Naive thymus-derived CD4-positive, alpha-beta T cell (primary cell): ENCODE data around the gene RBMS1. TPM values are rescaled to one million over a fixed set of nuclear protein-coding genes. Genes with fewer than 3 reads are reported as not detected.
A peak's percentile ranks its signal among the peaks of the same experiment; 100 is the strongest.

Experiments
- ATAC-seq: fragments of 150-1000 bp; cut with Tn5 transposase; 2 replicates; pipeline ENCODE4 v1.10.0; 2021; ENCODE audit warnings: mild to moderate bottlenecking, moderate library complexity
- CTCF ChIA-PET: fragments of 350-600 bp; sonication (Branson Sonifier 250); formaldehyde crosslinking; loops from one replicate; lab custom pipeline; 2021; ENCODE audit warnings: antibody characterized with exemption; lab: Charles Lee
- POLR2A ChIA-PET: fragments of 350-600 bp; sonication (Branson Sonifier 250); formaldehyde crosslinking; loops from one replicate; lab custom pipeline; 2021; ENCODE audit warnings: antibody characterized with exemption, inconsistent platforms; lab: Charles Lee
- DNase-seq, 9 donors: peaks; one replicate each; pipeline versions ENCODE4 v3.0.0 to v3.0.0-alpha.2; 2020 to 2022; ENCODE audit warnings: mixed read lengths in 1 of 9
- H3K27ac ChIP-seq: one replicate; pipeline ENCODE4 v1.7.0; 2013; ENCODE audit warnings: mild to moderate bottlenecking, low read depth, low read length, moderate library complexity
- H3K27me3 ChIP-seq, 2 donors: one replicate each; pipeline ENCODE4 v1.7.0; 2013; ENCODE audit warnings: low read length in 2 of 2, mild to moderate bottlenecking in 2 of 2, moderate library complexity in 2 of 2; ENCODE audit not compliant: control insufficient read depth in 2 of 2, insufficient read depth in 2 of 2
- H3K36me3 ChIP-seq, 3 experiments: 1 replicate in 2 of 3; 2 replicates in 1 of 3; pipeline ENCODE4 v1.7.0; 2013; ENCODE audit warnings: low read length in 3 of 3, mild to moderate bottlenecking in 3 of 3, moderate library complexity in 1 of 3; ENCODE audit not compliant: insufficient read depth in 3 of 3, control insufficient read depth in 2 of 3
- H3K4me1 ChIP-seq, 2 donors: one replicate each; pipeline ENCODE4 v1.7.0; 2013; ENCODE audit warnings: low read length in 2 of 2, mild to moderate bottlenecking in 2 of 2, moderate library complexity in 1 of 2; ENCODE audit not compliant: control insufficient read depth in 2 of 2, insufficient read depth in 2 of 2
- H3K4me3 ChIP-seq: 2 replicates; pipeline ENCODE4 v1.7.0; 2013; ENCODE audit warnings: mild to moderate bottlenecking, low read length
- H3K9me3 ChIP-seq, 3 experiments: 1 replicate in 2 of 3; 2 replicates in 1 of 3; pipeline ENCODE4 v1.7.0; 2013; ENCODE audit warnings: low read length in 3 of 3; ENCODE audit not compliant: control insufficient read depth in 2 of 3
- H3K27ac Mint-ChIP-seq, 9 donors: one replicate each; pipeline ENCODE4 v1.8.0; 2020 to 2022; ENCODE audit warnings: mixed read lengths in 9 of 9, mild to moderate bottlenecking in 8 of 9, moderate library complexity in 5 of 9, inconsistent platforms in 2 of 9
- H3K27me3 Mint-ChIP-seq, 5 donors: one replicate each; pipeline ENCODE4 v1.8.0; 2021 to 2022; ENCODE audit warnings: mixed read lengths in 5 of 5, mild to moderate bottlenecking in 1 of 5
- H3K36me3 Mint-ChIP-seq, 5 donors: one replicate each; pipeline ENCODE4 v1.8.0; 2020 to 2022; ENCODE audit warnings: mixed read lengths in 5 of 5, mild to moderate bottlenecking in 3 of 5, inconsistent platforms in 1 of 5
- H3K4me1 Mint-ChIP-seq, 7 donors: one replicate each; pipeline ENCODE4 v1.8.0; 2020 to 2022; ENCODE audit warnings: mixed read lengths in 7 of 7, mild to moderate bottlenecking in 3 of 7, inconsistent platforms in 1 of 7
- H3K4me3 Mint-ChIP-seq, 10 donors: one replicate each; pipeline ENCODE4 v1.8.0; 2020 to 2022; ENCODE audit warnings: mild to moderate bottlenecking in 10 of 10, mixed read lengths in 10 of 10, moderate library complexity in 6 of 10, inconsistent platforms in 2 of 10
- H3K9me3 Mint-ChIP-seq, 11 donors: one replicate each; pipeline ENCODE4 v1.8.0; 2020 to 2022; ENCODE audit warnings: mixed read lengths in 11 of 11, mild to moderate bottlenecking in 4 of 11, inconsistent platforms in 1 of 11, moderate library complexity in 1 of 11
- intact Hi-C, 2 donors: fragments of 100-400 bp; cut with micrococcal nuclease; formaldehyde crosslinking; loops; one replicate each; pipeline ENCODE4 v1.15.1; 2023
- polyA plus RNA-seq, 2 donors: library from polyadenylated mRNA; unstranded; fragments of 300-500 nt; fragmentation: Illumina TruSeq; gene quantifications; one replicate each; pipeline ENCODE4 v1.2.3, GENCODE V29; 2021
- total RNA-seq, 6 experiments: library from RNA in 5 of 6; stranded (reverse) in 5 of 6; gene quantifications; 1 replicate in 5 of 6; 2 replicates in 1 of 6; pipeline ENCODE4 v1.2.3 and lab custom pipeline; 2021 to 2026

The RBMS1 gene
- total and polyA plus RNA-seq, 7 experiments from 2014 or later: 74.4 to 137 (median 119) TPM

GRCh38 chr2:160328811-160329527 lies 164.6 kb downstream of the RBMS1 start:
- peaks cover 28 to 65% of the 10 kb centered on the region in 2 donors for H3K4me1 ChIP-seq
- no peaks in the 10 kb centered on the region for H3K9me3 ChIP-seq
- Mint-ChIP-seq H3K9me3 (peaks cover 0 to 1% (median 0%) of the 10 kb centered on the region in 11 donors), H3K4me3 (peak overlapping the region in 9 of 10 donors; percentile 11 to 67 (median 53)), H3K27ac (peak overlapping the region in 7 of 9 donors; percentile 9 to 77 (median 44)), H3K4me1 (peaks cover 67 to 100% (median 97%) of the 10 kb centered on the region in 7 donors), H3K36me3 (peaks cover 0 to 18% (median 0%) of the 10 kb centered on the region in 5 donors), H3K27me3 (no peaks in the 10 kb centered on the region)
- ChIA-PET POLR2A (interaction anchor here (1.1 kb wide), 1 partner anchor 11 kb away, joined by 3 read pairs; no protein-coding TSS in a partner anchor), CTCF (no interaction called here)
- H3K4me3 ChIP-seq: no peak overlapping the region
- no peak overlapping the region for H3K27ac ChIP-seq
- no peaks in the 10 kb centered on the region for H3K36me3 ChIP-seq
- no peaks in the 10 kb centered on the region for H3K27me3 ChIP-seq
- no peak for DNase-seq
- ATAC-seq: no peak
- intact Hi-C loops: no loop called here

- Histone ChIP-seq H3K4me1 (peaks cover 20 to 76% of the 10 kb centered on the region in 2 donors), H3K27me3 (no peaks in the 10 kb centered on the region), H3K4me3 (no peak overlapping the region), H3K27ac (no peak overlapping the region), H3K36me3 (no peaks in the 10 kb centered on the region), H3K9me3 (no peaks in the 10 kb centered on the region)
- Mint-ChIP-seq H3K36me3 (peaks cover 0 to 18% (median 1%) of the 10 kb centered on the region in 5 donors), H3K4me1 (peaks cover 68 to 100% (median 98%) of the 10 kb centered on the region in 7 donors), H3K4me3 (peak overlapping the region in 5 of 10 donors; percentile 2 to 33 (median 15)), H3K27ac (peak overlapping the region in 8 of 9 donors; percentile 2 to 65 (median 39)), H3K9me3 (peaks cover 0 to 1% (median 0%) of the 10 kb centered on the region in 11 donors), H3K27me3 (no peaks in the 10 kb centered on the region)
- intact Hi-C loops: no loop called here
- no peak for DNase-seq
- CTCF ChIA-PET: no interaction called here
- ATAC-seq: no peak
- POLR2A ChIA-PET: no interaction called here
Observed at GRCh38 chr2:160326786-160327185, 166.8 kb downstream of the RBMS1 start.

- ChIA-PET POLR2A (no interaction called here), CTCF (interaction anchor here (0.8 to 5.2 kb wide), 5 partner anchors 12 to 669 kb away, joined by 3 to 32 read pairs (median 4); no protein-coding TSS in a partner anchor)
- H3K36me3 Mint-ChIP-seq: peaks cover 0 to 23% (median 6%) of the 10 kb centered on the region in 5 donors
- H3K27me3 ChIP-seq: no peaks in the 10 kb centered on the region
- DNase-seq (peak in 1 of 9 donors; percentile 16), ATAC-seq (peak; percentile 44)
- H3K4me3 ChIP-seq: no peak overlapping the region
- peaks cover 71 to 100% (median 98%) of the 10 kb centered on the region in 7 donors for H3K4me1 Mint-ChIP-seq
- H3K4me3 Mint-ChIP-seq: peak overlapping the region in 1 of 10 donors; percentile 14
- intact Hi-C loops: loop anchor here (1.0 to 2.0 kb wide), 4 partner anchors 9 to 669 kb away; partner anchors contain the start of gene RBMS1 (in 1 of the 2)
- H3K27ac Mint-ChIP-seq: peak overlapping the region in 4 of 9 donors; percentile 64 to 71 (median 67)
- no peaks in the 10 kb centered on the region for H3K36me3 ChIP-seq
- H3K9me3 ChIP-seq: no peaks in the 10 kb centered on the region
- H3K9me3 Mint-ChIP-seq: peaks cover 0 to 1% (median 0%) of the 10 kb centered on the region in 11 donors
- no peaks in the 10 kb centered on the region for H3K27me3 Mint-ChIP-seq
- H3K4me1 ChIP-seq: peaks cover 15 to 66% of the 10 kb centered on the region in 2 donors
- no peak overlapping the region for H3K27ac ChIP-seq
Observed at GRCh38 chr2:160325418-160325817, 168.2 kb downstream of the RBMS1 start.

GRCh38 chr2:160324917-160325316 lies 168.7 kb downstream of the RBMS1 start:
- Mint-ChIP-seq H3K4me1 (peaks cover 68 to 100% (median 98%) of the 10 kb centered on the region in 7 donors), H3K9me3 (peaks cover 0 to 1% (median 0%) of the 10 kb centered on the region in 11 donors), H3K27me3 (no peaks in the 10 kb centered on the region), H3K27ac (peak overlapping the region in 4 of 9 donors; percentile 64 to 71 (median 67)), H3K36me3 (peaks cover 0 to 19% (median 6%) of the 10 kb centered on the region in 5 donors), H3K4me3 (peak overlapping the region in 1 of 10 donors; percentile 14)
- Histone ChIP-seq H3K36me3 (no peaks in the 10 kb centered on the region), H3K9me3 (no peaks in the 10 kb centered on the region), H3K27me3 (no peaks in the 10 kb centered on the region), H3K27ac (no peak overlapping the region), H3K4me3 (no peak overlapping the region), H3K4me1 (peaks cover 15 to 63% of the 10 kb centered on the region in 2 donors)
- ChIA-PET POLR2A (no interaction called here), CTCF (interaction anchor here (0.7 to 5.2 kb wide), 7 partner anchors 12 to 670 kb away, joined by 3 to 32 read pairs (median 4); no protein-coding TSS in a partner anchor)
- ATAC-seq (no peak), DNase-seq (no peak)
- intact Hi-C loops: loop anchor here (1.0 to 5.0 kb wide), 10 partner anchors 9 to 737 kb away; partner anchors contain the start of gene RBMS1 (in 1 of the 2)

- peak; percentile 64 for ATAC-seq
- peaks cover 0 to 1% (median 0%) of the 10 kb centered on the region in 11 donors for H3K9me3 Mint-ChIP-seq
- Histone ChIP-seq H3K9me3 (no peaks in the 10 kb centered on the region), H3K27me3 (no peaks in the 10 kb centered on the region), H3K4me3 (no peak overlapping the region), H3K4me1 (peaks cover 10 to 58% of the 10 kb centered on the region in 2 donors), H3K27ac (no peak overlapping the region), H3K36me3 (no peaks in the 10 kb centered on the region)
- POLR2A ChIA-PET: no interaction called here
- H3K36me3 Mint-ChIP-seq: peaks cover 0 to 15% (median 1%) of the 10 kb centered on the region in 5 donors
- H3K27me3 Mint-ChIP-seq: no peaks in the 10 kb centered on the region
- H3K27ac Mint-ChIP-seq: peak overlapping the region in 3 of 9 donors; percentile 10 to 65 (median 32)
- peaks cover 61 to 98% (median 96%) of the 10 kb centered on the region in 7 donors for H3K4me1 Mint-ChIP-seq
- peak overlapping the region in 1 of 10 donors; percentile 40 for H3K4me3 Mint-ChIP-seq
- CTCF ChIA-PET: interaction anchor here (0.7 to 5.2 kb wide), 17 partner anchors 9 to 740 kb away, joined by 3 to 32 read pairs (median 4); no protein-coding TSS in a partner anchor
- intact Hi-C loops: loop anchor here (1.0 to 5.0 kb wide), 9 partner anchors 72 to 738 kb away; partner anchors contain the start of gene RBMS1 (in 1 of the 2)
- DNase-seq: peak in 5 of 9 donors; percentile 10 to 38 (median 21)
Observed at GRCh38 chr2:160324161-160324800, 169.3 kb downstream of the RBMS1 start.

- ChIA-PET POLR2A (no interaction called here), CTCF (interaction anchor here (0.6 to 5.2 kb wide), 9 partner anchors 9 to 672 kb away, joined by 3 to 32 read pairs (median 4); no protein-coding TSS in a partner anchor)
- Mint-ChIP-seq H3K27me3 (no peaks in the 10 kb centered on the region), H3K36me3 (peaks cover 0 to 17% (median 4%) of the 10 kb centered on the region in 5 donors), H3K27ac (peak overlapping the region in 6 of 9 donors; percentile 1 to 67 (median 46)), H3K9me3 (peaks cover 0 to 1% (median 0%) of the 10 kb centered on the region in 11 donors), H3K4me1 (peaks cover 45 to 98% (median 88%) of the 10 kb centered on the region in 7 donors), H3K4me3 (peak overlapping the region in 5 of 10 donors; percentile 8 to 46 (median 27))
- Histone ChIP-seq H3K4me1 (peaks cover 9 to 45% of the 10 kb centered on the region in 2 donors), H3K27ac (no peak overlapping the region), H3K4me3 (no peak overlapping the region), H3K27me3 (no peaks in the 10 kb centered on the region), H3K36me3 (no peaks in the 10 kb centered on the region), H3K9me3 (no peaks in the 10 kb centered on the region)
- DNase-seq (peak in 1 of 9 donors; percentile 4), ATAC-seq (no peak)
- intact Hi-C loops: loop anchor here (5.0 kb wide), 2 partner anchors 650 to 740 kb away; no protein-coding TSS in a partner anchor
Observed at GRCh38 chr2:160322320-160322719, 171.3 kb downstream of the RBMS1 start.
